Central memory CD4-positive, alpha-beta T cell (primary cell): Measurements from ENCODE around the gene EXOC6B.

Experiments used
- DNase-seq: peaks from one replicate; pipeline ENCODE4 v3.0.0; 2022
- total RNA-seq, 3 experiments: gene quantifications; one replicate each; lab custom pipeline; 2026; lab: John Stamatoyannopoulos, UW

EXOC6B gene
- total RNA-seq = 12.7 to 33.6 (median 23.0) reads per million in 3 experiments

DNA sequence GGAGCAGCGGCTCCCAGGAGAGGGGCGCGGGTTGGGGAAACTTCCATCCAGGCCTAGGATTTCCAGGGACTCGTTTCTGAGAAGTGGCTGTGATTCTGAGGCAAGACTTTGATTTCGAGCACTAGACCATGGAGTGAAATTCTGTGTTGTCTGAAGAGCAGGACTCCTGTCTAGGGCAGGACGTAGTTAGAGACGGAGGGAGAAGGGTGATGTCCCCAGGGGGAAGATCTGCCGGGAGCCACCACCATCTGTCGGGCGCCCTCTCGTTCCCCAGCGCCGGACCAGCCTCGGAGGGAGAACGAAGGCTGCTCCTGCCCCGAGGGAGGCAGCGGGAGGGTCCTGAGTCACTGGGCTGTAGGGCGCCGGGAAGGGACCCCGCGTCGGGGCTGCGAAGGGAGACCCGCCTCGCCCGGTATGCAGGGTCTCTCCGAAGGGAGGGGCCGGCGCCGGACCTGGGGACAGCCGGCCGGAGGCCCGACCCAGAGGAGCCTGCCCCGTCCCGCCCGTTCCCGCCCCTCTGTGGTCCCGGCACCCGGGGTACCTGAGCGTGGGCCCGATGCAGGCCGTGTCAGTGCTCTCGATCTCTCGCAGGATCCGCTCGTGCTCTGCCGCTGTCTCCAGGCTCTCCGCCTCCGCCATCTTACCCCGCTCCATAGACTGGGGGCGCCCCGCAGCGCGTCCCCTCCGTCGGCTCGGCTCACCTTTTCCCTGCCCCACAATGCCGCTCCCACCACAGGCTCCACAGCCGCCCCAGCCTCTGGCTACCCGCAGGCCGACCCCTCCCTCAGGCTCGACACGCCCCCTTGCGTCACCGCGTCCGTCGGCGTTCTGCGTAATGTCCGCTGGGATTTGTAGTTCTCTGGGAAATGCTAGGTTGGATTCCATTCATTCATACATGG, at the start of gene EXOC6B:
EXOC6B (minus strand) TSS at position 777 of the 899 bp plus-strand sequence.
- DNase-seq = peak; percentile 81

DNA sequence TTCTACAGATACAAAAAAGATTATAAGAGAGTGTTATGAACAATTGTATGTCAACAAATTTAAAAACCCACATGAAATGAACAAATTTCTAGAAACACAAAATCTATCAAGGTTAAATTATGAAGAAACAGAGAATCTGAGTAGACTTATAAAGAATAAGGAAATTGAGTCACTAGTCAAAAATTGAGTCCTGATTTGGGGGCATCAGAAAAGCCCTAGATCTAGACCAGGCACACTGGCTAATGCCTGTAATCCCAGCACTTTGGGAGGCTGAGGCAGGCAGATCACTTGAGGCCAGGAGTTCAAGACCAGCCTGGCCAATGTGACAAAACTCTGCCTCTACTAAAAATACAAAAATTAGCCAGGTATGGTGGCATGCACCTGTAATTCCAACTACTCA, 46.0 kb upstream of the EXOC6B start:
- DNase-seq = no peak

GRCh38 chr2:72871060-72871459, 45.2 kb upstream of the EXOC6B start:
- no peak for DNase-seq

GRCh38 chr2:72864500-72864899, 38.7 kb upstream of the EXOC6B start:
- DNase-seq = no peak

DNA sequence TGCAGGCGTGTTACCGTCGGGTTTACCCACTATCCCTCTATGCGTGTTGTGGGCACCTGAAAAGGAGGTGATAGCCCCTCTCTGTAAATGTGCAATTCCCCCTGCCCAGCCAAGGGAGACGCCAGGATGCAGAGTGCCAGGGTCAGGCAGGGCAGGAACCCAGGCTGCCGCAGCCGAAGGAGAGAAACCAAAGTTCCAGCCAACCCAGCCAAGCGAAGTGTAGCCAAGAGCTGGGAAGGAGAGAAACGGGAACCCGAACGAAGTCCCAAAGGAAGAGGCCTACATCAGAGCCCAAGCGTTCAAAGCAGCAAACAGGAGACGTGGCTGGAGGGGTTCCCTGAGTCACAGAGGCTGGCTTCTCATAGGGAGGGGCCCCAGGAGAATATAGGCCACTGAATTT, 37.2 kb upstream of the EXOC6B start:
- DNase-seq = no peak

DNA sequence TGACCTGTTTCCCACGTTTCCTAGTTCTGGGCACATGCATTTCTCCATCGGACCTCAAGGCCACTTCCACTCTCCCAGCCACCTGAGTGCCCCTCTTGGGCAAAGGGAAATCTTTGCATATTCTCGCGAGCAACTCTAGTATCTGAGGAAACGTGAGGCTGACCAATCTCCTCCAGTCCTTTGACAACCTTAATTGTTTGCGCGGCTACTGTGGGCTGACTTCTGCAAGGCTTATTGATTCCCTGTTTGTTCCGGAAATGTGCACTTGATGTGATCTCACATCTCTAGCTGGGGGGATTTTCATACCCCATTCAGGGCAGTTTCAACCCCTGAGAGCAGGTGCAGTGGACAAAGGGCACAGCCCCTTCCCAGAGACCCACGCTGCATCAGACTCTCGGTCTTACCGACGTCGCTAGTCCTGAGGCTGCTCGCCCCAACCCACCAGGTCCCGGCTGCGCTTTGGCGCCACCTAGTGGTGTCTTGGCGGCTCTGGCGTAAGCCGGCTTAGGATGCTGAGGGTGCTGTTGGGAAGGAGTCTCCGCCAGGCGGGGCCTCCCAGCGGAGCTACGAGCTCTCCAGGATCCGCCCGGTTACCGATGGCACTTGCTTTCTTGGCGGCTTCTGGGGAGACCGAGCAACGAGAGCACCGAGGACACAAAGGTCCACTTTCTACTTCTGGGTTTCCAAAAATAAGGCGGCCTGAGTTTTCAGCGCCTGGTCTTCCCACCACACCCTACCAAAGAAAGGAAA, 36.6 kb upstream of the EXOC6B start:
- DNase-seq = peak; percentile 76

DNA sequence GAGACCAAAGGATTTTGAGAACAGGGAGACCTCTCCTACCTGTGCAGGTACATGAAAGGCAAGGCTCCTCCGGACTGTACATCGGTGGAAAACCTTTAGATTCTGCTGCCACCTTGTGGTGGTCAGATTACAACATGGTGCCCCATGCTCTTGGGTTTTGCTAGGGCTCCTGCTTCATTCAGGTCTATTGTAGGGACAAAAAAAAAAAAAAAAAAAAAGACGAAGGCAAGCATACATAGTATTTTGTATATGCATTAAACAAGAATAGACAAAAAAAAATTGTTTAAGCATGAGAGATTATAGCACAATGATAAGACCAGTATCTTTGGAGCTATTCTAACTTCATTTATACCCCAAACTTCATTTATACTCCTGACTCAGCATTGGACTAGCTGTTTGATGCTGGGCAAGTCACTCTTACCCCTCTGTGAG, 34.0 kb upstream of the EXOC6B start:
- DNase-seq = peak; percentile 45

DNA sequence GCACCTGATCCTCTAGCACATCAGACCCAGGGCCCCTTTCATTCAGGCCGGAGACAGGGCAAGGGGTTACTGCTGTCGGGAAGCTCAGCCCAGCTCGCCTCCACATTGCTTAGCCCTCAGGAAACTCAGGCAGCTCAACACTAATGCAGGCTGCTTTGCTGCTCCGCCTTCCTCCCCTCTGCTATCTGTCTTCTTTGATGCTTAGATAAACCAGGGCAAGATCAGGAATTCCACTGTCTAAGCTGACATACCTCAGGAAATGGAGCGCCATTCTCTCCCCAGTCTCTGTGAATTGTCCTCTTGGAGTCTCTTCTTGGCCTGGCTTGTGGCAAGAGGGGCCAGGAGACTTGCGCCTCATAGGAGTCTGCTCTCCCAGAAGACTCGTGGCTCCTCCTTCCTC, 25.5 kb upstream of the EXOC6B start:
- no peak for DNase-seq

- no peak for DNase-seq
These were observed 23.3 kb upstream of the EXOC6B start for GRCh38 chr2:72849138-72849462.

GRCh38 chr2:72848436-72849137, 22.8 kb upstream of the EXOC6B start:
- DNase-seq = no peak

DNA sequence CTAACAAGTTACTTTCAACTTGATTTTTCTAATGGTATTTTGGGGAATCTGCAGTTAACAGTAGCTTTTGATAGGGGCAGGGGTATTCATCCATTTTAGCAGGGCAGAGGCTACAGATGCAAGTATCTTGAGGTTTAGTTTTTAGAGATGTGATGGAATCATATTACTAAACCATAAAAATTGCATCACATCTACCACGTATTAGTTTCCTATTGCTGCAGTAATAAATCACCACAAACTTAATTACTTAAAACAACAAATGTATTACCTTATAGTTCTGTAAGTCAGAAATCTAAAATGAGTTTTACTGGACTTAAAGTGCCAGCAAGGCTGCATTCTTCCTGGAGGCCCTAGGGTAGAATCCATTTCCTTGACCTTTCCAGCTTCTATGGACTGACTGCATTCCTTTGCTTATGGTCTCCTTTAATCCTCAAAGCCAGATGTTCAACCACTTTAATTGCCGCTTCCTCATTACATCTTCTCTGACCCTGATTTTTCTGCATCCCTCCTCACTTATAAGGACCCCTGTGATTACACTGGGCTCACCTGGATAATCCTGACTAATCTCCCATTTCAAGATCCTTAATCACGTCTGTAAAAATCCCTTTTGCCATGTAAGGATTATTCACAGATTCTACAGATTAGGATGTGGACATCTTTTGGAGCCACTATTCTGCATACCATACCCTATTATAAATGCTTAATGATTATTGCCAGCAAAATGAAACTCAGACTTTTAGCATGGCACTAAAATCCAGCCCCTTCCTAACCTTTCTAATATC, 21.9 kb upstream of the EXOC6B start:
- no peak for DNase-seq

DNA sequence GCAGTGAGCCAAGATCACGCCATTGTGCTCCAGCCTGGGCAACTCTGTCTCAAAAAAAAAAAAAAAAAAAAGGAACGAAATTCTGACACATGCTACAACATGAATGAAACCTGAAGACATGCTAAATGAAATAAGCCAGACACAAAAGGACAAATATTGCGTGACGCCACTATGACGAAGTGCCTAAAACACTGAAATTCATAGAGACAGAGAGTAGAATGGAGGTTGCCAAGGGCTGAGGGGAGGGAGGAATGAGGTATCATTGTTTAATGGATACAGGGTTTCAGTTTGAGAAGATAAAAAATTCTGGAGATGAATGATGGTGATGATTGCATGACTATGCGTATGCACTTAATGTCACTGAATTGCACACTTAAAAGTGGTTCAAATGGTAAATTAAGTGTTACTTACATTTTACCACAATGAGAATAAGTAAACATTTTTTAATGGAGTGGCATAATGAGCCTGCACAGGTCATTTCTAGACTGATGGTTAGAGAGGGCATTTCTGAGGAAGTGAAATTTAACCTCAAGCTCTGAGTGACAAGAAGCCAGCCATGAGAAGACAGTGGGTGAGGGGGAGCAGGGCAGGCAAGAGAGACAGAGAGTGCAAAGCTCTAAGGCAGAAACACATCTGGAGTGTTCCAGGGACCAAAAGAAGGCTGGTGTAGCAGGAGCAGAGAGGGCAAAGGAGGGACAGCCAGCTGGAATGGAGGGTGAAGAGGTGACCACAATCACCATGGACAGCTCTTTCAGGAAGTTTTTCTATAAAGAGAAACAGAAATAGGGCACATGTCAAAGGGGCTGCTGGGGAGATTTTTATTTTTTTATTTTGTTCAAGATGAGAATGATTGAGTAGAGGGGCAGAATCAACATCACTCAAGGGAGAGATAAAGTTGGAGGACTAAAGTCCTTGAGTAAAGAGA, 20.6 kb upstream of the EXOC6B start:
- DNase-seq = no peak

DNA sequence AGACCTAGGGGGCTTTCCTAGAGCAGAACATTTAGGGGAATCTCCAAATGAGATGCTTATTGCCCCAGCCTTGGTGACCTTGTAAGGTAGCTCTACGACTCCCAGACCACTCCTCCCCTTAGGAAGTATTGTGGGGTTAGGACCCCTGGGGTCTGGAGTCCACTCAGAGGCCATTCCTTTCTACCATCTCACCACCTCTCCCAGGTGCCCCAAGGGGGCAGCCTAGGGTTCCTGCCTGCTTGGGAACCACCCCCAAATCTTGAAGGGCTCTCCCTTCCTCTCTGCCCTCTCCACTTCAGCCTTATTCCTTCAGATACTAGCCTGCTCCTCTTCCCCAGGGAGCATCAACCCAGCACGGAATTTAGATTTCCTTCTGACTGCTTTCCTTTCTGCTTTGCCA, 17.5 kb upstream of the EXOC6B start:
- no peak for DNase-seq

GRCh38 chr2:72841462-72842125, 15.8 kb upstream of the EXOC6B start:
- no peak for DNase-seq

DNA sequence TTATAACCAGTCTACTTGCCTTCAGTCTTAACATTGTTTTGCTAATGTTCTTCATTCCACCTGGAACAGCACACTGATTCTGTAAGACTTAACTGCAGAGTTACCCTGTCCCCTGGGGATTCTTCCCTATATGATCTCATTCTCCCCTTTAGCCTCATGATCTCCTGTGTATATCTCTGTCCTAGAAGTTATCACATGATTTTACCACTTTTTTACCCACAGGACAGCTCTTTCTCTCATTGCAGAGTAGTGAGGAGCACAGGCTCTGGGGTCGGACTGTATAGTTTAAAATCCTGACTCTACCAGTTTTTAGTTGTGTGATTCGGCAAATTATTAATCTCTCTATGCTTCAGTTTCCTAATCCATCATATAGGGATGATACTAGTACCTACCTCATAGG, 14.2 kb upstream of the EXOC6B start:
- DNase-seq = no peak

GRCh38 chr2:72837171-72837570, 11.3 kb upstream of the EXOC6B start:
- DNase-seq = no peak

- no peak for DNase-seq
These were observed 9.6 kb upstream of the EXOC6B start for GRCh38 chr2:72835403-72835802.

DNA sequence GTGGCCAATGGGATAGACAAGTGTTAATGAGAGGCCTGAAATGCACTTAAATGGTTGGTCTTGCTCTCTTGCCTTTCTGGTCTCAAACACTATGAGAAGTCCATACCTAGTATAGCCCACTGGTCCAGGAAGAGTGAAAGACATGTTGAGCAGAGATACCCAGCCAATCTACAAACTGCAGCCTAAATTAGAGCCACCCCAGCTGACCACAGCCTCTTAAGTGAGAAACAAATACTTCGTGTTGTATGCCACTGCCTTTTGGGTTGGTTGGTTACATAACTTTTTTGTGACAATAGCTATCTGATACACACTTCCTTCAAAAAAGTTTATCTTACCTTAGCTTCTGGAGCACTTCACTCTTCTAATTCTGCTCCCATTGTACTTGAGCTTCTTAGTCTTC, 8.8 kb upstream of the EXOC6B start:
- no peak for DNase-seq

DNA sequence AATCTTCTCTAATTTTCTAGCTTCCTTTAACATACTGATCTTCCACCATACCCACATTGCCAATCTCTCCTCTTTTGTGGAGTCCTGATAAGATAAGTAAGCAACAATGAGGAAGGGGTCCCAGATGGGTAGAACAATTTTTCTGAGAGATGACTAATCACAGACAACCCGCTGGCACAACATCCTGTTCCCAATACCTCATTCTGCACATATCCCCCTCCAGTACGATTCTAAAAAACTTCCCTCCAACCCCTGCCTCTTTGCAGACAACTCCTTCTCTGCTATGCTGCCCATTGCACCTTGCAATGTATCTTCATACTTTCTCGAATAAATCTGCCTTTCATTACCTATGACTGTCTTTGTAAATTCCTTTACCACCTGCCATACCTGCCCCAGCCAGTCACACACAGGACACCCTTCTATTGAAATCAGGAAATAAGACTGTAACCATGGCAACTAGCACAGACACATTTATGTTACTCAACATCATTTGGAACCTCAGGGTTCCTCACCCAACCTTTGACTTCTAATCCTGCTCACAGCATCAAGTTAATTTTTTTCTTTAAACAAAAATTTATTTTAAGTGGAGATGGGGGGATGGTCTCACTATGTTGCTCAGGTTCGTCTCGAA, 7.4 kb upstream of the EXOC6B start:
- DNase-seq = peak; percentile 27

- no peak for DNase-seq
These were observed 4.4 kb upstream of the EXOC6B start for GRCh38 chr2:72830273-72830672.
